GM23338 (cell line): ENCODE results near the gene ATP10D. TPM values are rescaled to one million over a fixed set of nuclear protein-coding genes. Genes with fewer than 3 reads are reported as not detected.

ENCODE experiments used
- ATAC-seq: fragments of 200-7000 bp; cut with Tn5 transposase; 3 replicates; pipeline ENCODE4 v1.9.1; 2020
- DNase-seq: peaks from one replicate; pipeline ENCODE4 v3.0.0-alpha.2; 2015; ENCODE audit warnings: low spot score
- H2AFZ ChIP-seq: fragments of 200-600 bp; sonication (generic); 2 replicates; pipeline ENCODE4 v1.8.0; 2016; ENCODE audit warnings: antibody characterized with exemption, mild to moderate bottlenecking, moderate library complexity
- H3F3A ChIP-seq: fragments of 200-600 bp; sonication (generic); replicated peaks from 2 replicates; pipeline ENCODE4 v1.8.0; 2017; ENCODE audit warnings: antibody characterized with exemption, mixed run types, low read depth
- H3K27ac ChIP-seq: fragments of 200-600 bp; sonication (generic); 2 replicates; pipeline ENCODE4 v1.6.1; 2016; ENCODE audit warnings: low read depth
- H3K27me3 ChIP-seq: fragments of 200-600 bp; sonication (generic); 2 replicates; pipeline ENCODE4 v1.8.0; 2016; ENCODE audit warnings: mild to moderate bottlenecking, mixed run types, moderate library complexity; ENCODE audit not compliant: insufficient read depth
- H3K36me3 ChIP-seq: fragments of 200-600 bp; sonication (generic); 2 replicates; pipeline ENCODE4 v1.8.0; 2016; ENCODE audit warnings: mild to moderate bottlenecking; ENCODE audit not compliant: insufficient read depth
- H3K4me1 ChIP-seq: fragments of 200-600 bp; sonication (generic); 2 replicates; pipeline ENCODE4 v1.8.0; 2016; ENCODE audit warnings: mild to moderate bottlenecking, moderate library complexity; ENCODE audit not compliant: insufficient read depth
- H3K4me2 ChIP-seq: fragments of 200-600 bp; sonication (generic); 2 replicates; pipeline ENCODE4 v1.7.1; 2017; ENCODE audit warnings: mixed run types
- H3K4me3 ChIP-seq: fragments of 200-600 bp; sonication (generic); 2 replicates; pipeline ENCODE4 v1.6.1; 2016; ENCODE audit warnings: mixed run types
- H3K79me2 ChIP-seq: fragments of 200-600 bp; sonication (generic); replicated peaks from 2 replicates; pipeline ENCODE4 v1.8.0; 2017; ENCODE audit warnings: mild to moderate bottlenecking; ENCODE audit not compliant: insufficient read depth
- H3K9me2 ChIP-seq: fragments of 200-600 bp; sonication (generic); 2 replicates; pipeline ENCODE4 v1.8.0; 2017; ENCODE audit not compliant: insufficient read depth
- H4K20me1 ChIP-seq: fragments of 200-600 bp; sonication (generic); replicated peaks from 2 replicates; pipeline ENCODE4 v1.8.0; 2017; ENCODE audit warnings: mild to moderate bottlenecking; ENCODE audit not compliant: insufficient read depth
- H3K27ac Mint-ChIP-seq: 2 replicates; pipeline ENCODE4 v1.8.0; 2020; ENCODE audit warnings: inconsistent platforms, mild to moderate bottlenecking, moderate library complexity, mixed read lengths
- H3K27me3 Mint-ChIP-seq: 3 replicates; pipeline ENCODE4 v1.8.0; 2022; ENCODE audit warnings: low read depth, mild to moderate bottlenecking, moderate library complexity, mixed read lengths, inconsistent platforms; ENCODE audit not compliant: insufficient read depth, poor library complexity
- H3K36me3 Mint-ChIP-seq: 3 replicates; pipeline ENCODE4 v1.8.0; 2021; ENCODE audit warnings: low read depth, mild to moderate bottlenecking, inconsistent platforms, moderate library complexity, mixed read lengths
- H3K4me1 Mint-ChIP-seq: 3 replicates; pipeline ENCODE4 v1.8.0; 2020; ENCODE audit warnings: mild to moderate bottlenecking, inconsistent platforms, mixed read lengths
- H3K4me3 Mint-ChIP-seq: 3 replicates; pipeline ENCODE4 v1.8.0; 2021; ENCODE audit warnings: moderate library complexity, mild to moderate bottlenecking, inconsistent platforms, mixed read lengths
- H3K9me3 Mint-ChIP-seq: 3 replicates; pipeline ENCODE4 v1.8.0; 2020; ENCODE audit warnings: moderate library complexity, mild to moderate bottlenecking, inconsistent platforms, mixed read lengths
- CREB1 ChIP-seq: fragments of 250-450 bp; sonication (Bioruptor Pico); IDR thresholded peaks from 2 replicates; pipeline ENCODE4 v1.5.0; 2020; ENCODE audit warnings: low read depth, mild to moderate bottlenecking, moderate library complexity
- CTCF ChIP-seq, 2 experiments: fragments of 200-600 bp in 1 of 2; sonication (generic) in 1 of 2; conservative IDR thresholded peaks; 2 replicates each; pipeline versions ENCODE4 v1.5.1 to v1.6.1; 2016 to 2017; ENCODE audit warnings: antibody characterized with exemption in 2 of 2, low read depth in 2 of 2, mild to moderate bottlenecking in 2 of 2, moderate library complexity in 1 of 2
- ETS1 ChIP-seq: IDR thresholded peaks from 2 replicates; pipeline ENCODE4 v1.6.1; 2016; ENCODE audit warnings: antibody characterized with exemption
- EZH2 ChIP-seq: fragments of 200-600 bp; sonication (generic); IDR thresholded peaks from one replicate; pipeline ENCODE4 v1.8.0; 2017; ENCODE audit warnings: antibody characterized with exemption, mild to moderate bottlenecking, low read depth; ENCODE audit not compliant: unreplicated experiment
- EZH2phosphoT487 ChIP-seq: fragments of 200-600 bp; sonication (generic); IDR thresholded peaks from one replicate; pipeline ENCODE4 v1.8.1; 2018; ENCODE audit warnings: antibody characterized with exemption; ENCODE audit not compliant: unreplicated experiment
- JUNB ChIP-seq: IDR thresholded peaks from one replicate; pipeline ENCODE4 v1.6.1; 2016; ENCODE audit warnings: antibody characterized with exemption; ENCODE audit not compliant: unreplicated experiment
- NANOG ChIP-seq: IDR thresholded peaks from 2 replicates; pipeline ENCODE4 v1.6.1; 2016; ENCODE audit warnings: antibody characterized with exemption, borderline replicate concordance
- POLR2AphosphoS5 ChIP-seq: IDR thresholded peaks from 2 replicates; pipeline ENCODE4 v1.6.1; 2016; ENCODE audit warnings: antibody characterized with exemption, low read depth
- ZNF114 ChIP-seq: fragments of 250-450 bp; sonication (Bioruptor Pico); IDR thresholded peaks from 2 replicates; pipeline ENCODE4 v1.5.0; 2020; ENCODE audit warnings: mild to moderate bottlenecking, moderate library complexity
- ZNF462 ChIP-seq: fragments of 250-450 bp; sonication (Bioruptor Pico); IDR thresholded peaks from 2 replicates; pipeline ENCODE4 v1.5.0; 2020; ENCODE audit warnings: mild to moderate bottlenecking, moderate library complexity
- polyA plus RNA-seq: library from polyadenylated mRNA; unstranded; fragments of >200 nt; fragmentation: Nextera tagmentation; extraction: Ambion mirVana; gene quantifications from 2 replicates; pipeline ENCODE4 v1.2.1, GENCODE V29; 2016
- total RNA-seq: library from RNA; depleted of rRNA; stranded (reverse); fragments of >200 nt; shearing (Covaris generic); gene quantifications from 2 replicates; pipeline ENCODE4 v1.2.3, GENCODE V29; 2014

ATP10D gene
- total and polyA plus RNA-seq, 2 experiments from 2014 or later: 4.5 to 4.7 TPM

- no peak for TF ChIP-seq EZH2
- no peak for TF ChIP-seq CTCF (conservative IDR thresholded peaks at IDR 0.05; ENCODE audit: low read depth in 2 of 2)
- no peak for TF ChIP-seq JUNB
- TF ChIP-seq ETS1: no peak
- TF ChIP-seq NANOG: no peak
- no peak for TF ChIP-seq POLR2AphosphoS5
- no peak for TF ChIP-seq ZNF114 (CRISPR knock-in tag)
These were observed 77.2 kb downstream of the ATP10D start (continued) for GRCh38 chr4:47562297-47562696.

- ATAC-seq (no peak), DNase-seq (no peak)
- Mint-ChIP-seq H3K36me3 (no peaks in the 10 kb centered on the region), H3K9me3 (no peaks in the 10 kb centered on the region), H3K4me1 (peaks cover 4% of the 10 kb centered on the region; the same call in 2 of the 3 replicates), H3K4me3 (no peak overlapping the region), H3K27ac (no peak overlapping the region), H3K27me3 (no peaks in the 10 kb centered on the region)
- Histone ChIP-seq H3F3A (no peaks in the 10 kb centered on the region), H3K4me2 (no peak overlapping the region), H3K4me1 (no peaks in the 10 kb centered on the region), H3K79me2 (no peaks in the 10 kb centered on the region), H3K27me3 (no peaks in the 10 kb centered on the region), H3K9me2 (no peaks in the 10 kb centered on the region), H3K4me3 (no peak overlapping the region), H2AFZ (no peak overlapping the region), H3K36me3 (no peaks in the 10 kb centered on the region), H3K27ac (no peak overlapping the region), H4K20me1 (no peaks in the 10 kb centered on the region)
- TF ChIP-seq EZH2: no peak
- no peak for TF ChIP-seq ETS1
- no peak for TF ChIP-seq EZH2phosphoT487
- no peak for TF ChIP-seq JUNB
- TF ChIP-seq CREB1 (CRISPR knock-in tag): no peak
These were observed 81.5 kb downstream of the ATP10D start for GRCh38 chr4:47566566-47566965.

GRCh38 chr4:47566969-47567368, 81.9 kb downstream of the ATP10D start:
- no peaks in the 10 kb centered on the region for H3K27me3 ChIP-seq
- H3K27ac Mint-ChIP-seq: no peak overlapping the region
- no peaks in the 10 kb centered on the region for H3K36me3 Mint-ChIP-seq
- no peak overlapping the region for H3K27ac ChIP-seq
- H3K36me3 ChIP-seq: no peaks in the 10 kb centered on the region
- no peak overlapping the region for H3K4me3 ChIP-seq
- no peak for DNase-seq
- no peaks in the 10 kb centered on the region for H3K4me1 ChIP-seq
- H3K4me1 Mint-ChIP-seq: peaks cover 4% of the 10 kb centered on the region; the same call in 2 of the 3 replicates
- no peak overlapping the region for H3K4me3 Mint-ChIP-seq
- no peak overlapping the region for H2AFZ ChIP-seq
- no peaks in the 10 kb centered on the region for H3K79me2 ChIP-seq
- no peaks in the 10 kb centered on the region for H3K9me2 ChIP-seq
- no peaks in the 10 kb centered on the region for H3K9me3 Mint-ChIP-seq
- no peak overlapping the region for H3K4me2 ChIP-seq
- no peak for ATAC-seq
- H3K27me3 Mint-ChIP-seq: no peaks in the 10 kb centered on the region
- H4K20me1 ChIP-seq: no peaks in the 10 kb centered on the region
- H3F3A ChIP-seq: no peaks in the 10 kb centered on the region
- TF ChIP-seq EZH2 (no peak), EZH2phosphoT487 (no peak), POLR2AphosphoS5 (no peak), ZNF462 (no peak), CREB1 (CRISPR knock-in tag) (no peak)
